ENCODE measurements around the gene PPP1R9B.

PPP1R9B gene

DNA sequence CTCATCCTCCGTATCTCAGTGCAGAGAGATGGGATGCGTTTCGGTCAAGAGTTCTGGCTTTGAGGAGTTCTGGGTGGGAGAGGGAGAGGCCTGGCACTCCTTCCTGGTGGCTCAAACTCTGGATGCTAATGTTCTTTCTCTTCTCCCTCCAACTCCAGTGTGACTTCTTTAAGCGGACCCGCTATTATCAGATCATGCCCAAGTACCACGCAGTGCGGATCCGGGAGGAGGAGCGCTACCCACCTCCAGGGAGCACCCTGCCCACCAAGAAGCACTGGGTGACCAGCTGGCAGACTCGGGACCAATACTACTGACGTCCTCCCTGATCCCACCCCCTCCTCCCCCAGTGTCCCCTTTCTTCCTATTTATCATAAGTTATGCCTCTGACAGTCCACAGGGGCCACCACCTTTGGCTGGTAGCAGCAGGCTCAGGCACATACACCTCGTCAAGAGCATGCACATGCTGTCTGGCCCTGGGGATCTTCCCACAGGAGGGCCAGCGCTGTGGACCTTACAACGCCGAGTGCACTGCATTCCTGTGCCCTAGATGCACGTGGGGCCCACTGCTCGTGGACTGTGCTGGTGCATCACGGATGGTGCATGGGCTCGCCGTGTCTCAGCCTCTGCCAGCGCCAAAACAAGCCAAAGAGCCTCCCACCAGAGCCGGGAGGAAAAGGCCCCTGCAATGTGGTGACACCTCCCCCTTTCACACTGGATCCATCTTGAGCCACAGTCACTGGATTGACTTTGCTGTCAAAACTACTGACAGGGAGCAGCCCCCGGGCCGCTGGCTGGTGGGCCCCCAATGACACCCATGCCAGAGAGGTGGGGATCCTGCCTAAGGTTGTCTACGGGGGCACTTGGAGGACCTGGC is 61.3 kb downstream of the PPP1R9B start:
- no peak for DNase-seq (ENCODE audit: low read depth)
- TF ChIP-seq, protein P1, sequence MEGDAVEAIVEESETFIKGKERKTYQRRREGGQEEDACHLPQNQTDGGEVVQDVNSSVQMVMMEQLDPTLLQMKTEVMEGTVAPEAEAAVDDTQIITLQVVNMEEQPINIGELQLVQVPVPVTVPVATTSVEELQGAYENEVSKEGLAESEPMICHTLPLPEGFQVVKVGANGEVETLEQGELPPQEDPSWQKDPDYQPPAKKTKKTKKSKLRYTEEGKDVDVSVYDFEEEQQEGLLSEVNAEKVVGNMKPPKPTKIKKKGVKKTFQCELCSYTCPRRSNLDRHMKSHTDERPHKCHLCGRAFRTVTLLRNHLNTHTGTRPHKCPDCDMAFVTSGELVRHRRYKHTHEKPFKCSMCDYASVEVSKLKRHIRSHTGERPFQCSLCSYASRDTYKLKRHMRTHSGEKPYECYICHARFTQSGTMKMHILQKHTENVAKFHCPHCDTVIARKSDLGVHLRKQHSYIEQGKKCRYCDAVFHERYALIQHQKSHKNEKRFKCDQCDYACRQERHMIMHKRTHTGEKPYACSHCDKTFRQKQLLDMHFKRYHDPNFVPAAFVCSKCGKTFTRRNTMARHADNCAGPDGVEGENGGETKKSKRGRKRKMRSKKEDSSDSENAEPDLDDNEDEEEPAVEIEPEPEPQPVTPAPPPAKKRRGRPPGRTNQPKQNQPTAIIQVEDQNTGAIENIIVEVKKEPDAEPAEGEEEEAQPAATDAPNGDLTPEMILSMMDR (IDR thresholded peaks at IDR 0.05; ENCODE audit: low read length, missing control alignments): no peak
- no peak overlapping the region for H3K4me3 ChIP-seq (replicated peaks; ENCODE audit: low read depth, low read length)

DNA sequence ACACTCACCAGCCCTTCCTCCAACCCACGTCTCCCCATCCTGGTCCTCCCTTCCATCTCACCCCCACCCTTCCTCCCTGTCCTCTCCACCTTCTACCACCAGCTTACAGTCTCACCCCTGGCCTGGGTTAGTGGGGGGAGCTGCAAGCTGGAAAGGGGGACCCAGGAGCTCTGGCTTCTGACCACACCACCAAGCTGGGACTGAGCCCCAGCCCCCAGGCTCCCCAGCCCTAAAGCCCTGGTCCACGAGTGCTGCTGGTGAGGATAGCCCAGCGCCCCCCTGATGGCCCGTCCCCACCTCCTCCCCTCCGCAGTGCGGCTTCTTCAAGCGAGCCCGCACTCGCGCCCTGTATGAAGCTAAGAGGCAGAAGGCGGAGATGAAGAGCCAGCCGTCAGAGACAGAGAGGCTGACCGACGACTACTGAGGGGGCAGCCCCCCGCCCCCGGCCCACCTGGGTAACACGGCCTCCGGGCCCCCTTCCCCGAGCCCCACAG is 62.5 kb downstream of the PPP1R9B start:
- DNase-seq (ENCODE audit: low read depth): no peak
- H3K4me3 ChIP-seq (replicated peaks; ENCODE audit: low read depth, low read length): no peak overlapping the region

DNA sequence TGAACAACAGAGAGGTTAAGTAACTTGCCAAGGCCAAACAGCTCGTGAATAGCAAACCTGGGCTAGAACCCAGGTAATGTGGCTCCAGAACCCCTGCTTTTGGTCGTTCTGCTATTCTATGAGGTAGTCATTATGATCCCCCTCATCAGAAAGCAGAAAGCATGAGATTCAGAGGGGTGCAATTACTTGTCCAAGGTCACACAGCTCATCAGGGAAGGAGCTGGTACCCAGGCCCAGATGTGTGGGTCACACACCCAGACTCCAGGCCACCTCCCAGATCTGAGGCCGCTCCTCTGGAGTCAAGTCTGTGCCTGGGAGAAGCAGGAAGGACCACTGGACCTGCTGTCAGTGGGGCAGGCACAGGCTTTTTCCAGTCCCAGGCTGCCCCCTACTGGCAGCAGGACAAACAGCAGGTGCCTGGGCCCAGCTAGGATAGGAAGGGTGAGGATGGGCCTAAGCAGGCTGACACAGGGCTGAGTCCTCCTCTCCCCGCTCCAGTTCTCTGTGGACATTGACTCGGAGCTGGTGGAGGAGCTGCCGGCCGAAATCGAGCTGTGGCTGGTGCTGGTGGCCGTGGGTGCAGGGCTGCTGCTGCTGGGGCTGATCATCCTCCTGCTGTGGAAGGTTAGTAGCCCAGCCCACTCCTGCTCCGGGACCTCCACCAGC is 63.1 kb downstream of the PPP1R9B start:
- TF ChIP-seq, protein P1 (IDR thresholded peaks at IDR 0.05; ENCODE audit: low read length, missing control alignments): peak; percentile 92
- no peak overlapping the region for H3K4me3 ChIP-seq (replicated peaks; ENCODE audit: low read depth, low read length)
- peak; percentile 80 for DNase-seq (ENCODE audit: low read depth)

More for the DNA sequence above, 62.5 kb downstream of the PPP1R9B start:
- TF ChIP-seq, protein P1 (IDR thresholded peaks at IDR 0.05; ENCODE audit: low read length, missing control alignments): no peak
